HG03460 (cell line): Measurements from ENCODE around the gene C19orf44.

Source experiments
- ATAC-seq: cut with Tn5 transposase; IDR thresholded peaks from one replicate; pipeline ENCODE4 v1.9.1; 2021; ENCODE audit not compliant: unreplicated experiment

The C19orf44 gene

GRCh38 chr19:16516381-16516780, 20.2 kb downstream of the C19orf44 start:
- no peak for ATAC-seq

- ATAC-seq: no peak
These were observed 20.9 kb downstream of the C19orf44 start for GRCh38 chr19:16516923-16517610.

GRCh38 chr19:16518061-16518460, 21.9 kb downstream of the C19orf44 start:
- ATAC-seq: no peak

- no peak for ATAC-seq
These were observed 22.5 kb downstream of the C19orf44 start for GRCh38 chr19:16518483-16519229.

GRCh38 chr19:16519230-16519687, 23.1 kb downstream of the C19orf44 start:
- no peak for ATAC-seq

- ATAC-seq: no peak
These were observed 24.1 kb downstream of the C19orf44 start for GRCh38 chr19:16520074-16520973.

GRCh38 chr19:16520986-16521624, 24.9 kb downstream of the C19orf44 start:
- no peak for ATAC-seq

GRCh38 chr19:16521715-16522289, 25.6 kb downstream of the C19orf44 start:
- ATAC-seq: no peak

GRCh38 chr19:16522559-16523377, 26.6 kb downstream of the C19orf44 start:
- ATAC-seq: no peak

GRCh38 chr19:16524991-16525734, 29.0 kb downstream of the C19orf44 start:
- ATAC-seq: no peak

GRCh38 chr19:16525751-16526481, 29.7 kb downstream of the C19orf44 start:
- ATAC-seq: no peak

- no peak for ATAC-seq
These were observed 31.2 kb downstream of the C19orf44 start for GRCh38 chr19:16527334-16527935.

GRCh38 chr19:16527971-16528521, 31.9 kb downstream of the C19orf44 start:
- ATAC-seq: no peak

- ATAC-seq: no peak
These were observed 33.4 kb downstream of the C19orf44 start for GRCh38 chr19:16529466-16530144.

GRCh38 chr19:16530540-16531379, 34.6 kb downstream of the C19orf44 start:
- ATAC-seq: no peak

GRCh38 chr19:16531380-16531669, 35.1 kb downstream of the C19orf44 start:
- ATAC-seq: no peak
